HepG2 (cell line): ENCODE results near the gene URI1. TPM values are rescaled to one million over a fixed set of nuclear protein-coding genes. Genes with fewer than 3 reads are reported as not detected.

Source experiments
- ATAC-seq: fragments of 200-7000 bp; cut with Tn5 transposase; 3 replicates; pipeline ENCODE4 v1.9.1; 2020; ENCODE audit warnings: mild to moderate bottlenecking, moderate library complexity
- BruUV-seq: library from RNA; stranded (reverse); fragments of 400-500 nt; replicated peaks from 2 replicates; lab custom pipeline; 2021; lab: Mats Ljungman, UMichigan
- CTCF ChIA-PET: fragments of 300-600 bp; formaldehyde crosslinking; extraction: SDS; loops from one replicate; lab custom pipeline; 2021; ENCODE audit warnings: low total read pairs, inconsistent platforms, low intra/inter-chr PET ratio; lab: Yijun Ruan, JAX
- POLR2A ChIA-PET: fragments of 350-600 bp; sonication (Branson Sonifier 250); formaldehyde crosslinking; loops from one replicate; lab custom pipeline; 2020; ENCODE audit warnings: antibody characterized with exemption, inconsistent platforms; lab: Yijun Ruan, JAX
- DNase-seq: peaks from one replicate; pipeline ENCODE4 v3.0.0-alpha.2; 2015; ENCODE audit warnings: low spot score
- FAIRE-seq: peaks from 3 replicates; lab custom pipeline; 2011; peaks lifted over from hg19 to GRCh38; lab: Jason Lieb, UNC
- H2AFZ ChIP-seq: one replicate; pipeline ENCODE4 v1.6.1; 2011; ENCODE audit warnings: low read length, inconsistent platforms
- H3K27ac ChIP-seq: fragments of 300-600 bp; 3 replicates; pipeline ENCODE4 v1.8.0; 2011; ENCODE audit warnings: mixed run types, mild to moderate bottlenecking, mixed read lengths, low read length, inconsistent platforms; ENCODE audit not compliant: insufficient read depth; ENCODE audit errors: extremely low read length
- H3K27me3 ChIP-seq, 2 experiments: fragments of 200-600 bp in 1 of 2; 2 replicates in 1 of 2; 3 replicates in 1 of 2; pipeline versions ENCODE4 v1.6.0 to v1.8.0; 2011; ENCODE audit warnings: low read length in 2 of 2, mild to moderate bottlenecking in 2 of 2, moderate library complexity in 2 of 2, inconsistent platforms in 1 of 2; ENCODE audit not compliant: insufficient read depth in 2 of 2, control insufficient read depth in 1 of 2
- H3K36me3 ChIP-seq, 2 experiments: fragments of 200-600 bp in 1 of 2; replicated peaks in 1 of 2; 2 replicates in 1 of 2; 3 replicates in 1 of 2; pipeline versions ENCODE4 v1.5.1 to v1.8.0; 2011; ENCODE audit warnings: low read length in 2 of 2, inconsistent platforms in 1 of 2; ENCODE audit not compliant: insufficient read depth in 2 of 2, control insufficient read depth in 1 of 2
- H3K4me1 ChIP-seq: 2 replicates; pipeline ENCODE4 v1.5.1; 2012; ENCODE audit warnings: low read length, inconsistent platforms; ENCODE audit not compliant: insufficient read depth
- H3K4me2 ChIP-seq: 2 replicates; pipeline ENCODE4 v1.6.0; 2011; ENCODE audit warnings: low read depth, low read length, inconsistent platforms
- H3K4me3 ChIP-seq, 3 experiments: fragments of 200-600 bp in 1 of 3; sonication (generic), shearing (Covaris generic) in 1 of 3; replicated peaks in 1 of 3; 2 replicates each; pipeline ENCODE4 v1.5.1; 2011 to 2016; ENCODE audit warnings: low read length in 3 of 3, inconsistent platforms in 2 of 3, low read depth in 2 of 3, mild to moderate bottlenecking in 2 of 3, control low read depth in 1 of 3, mixed read lengths in 1 of 3; ENCODE audit not compliant: insufficient read depth in 1 of 3
- H3K79me2 ChIP-seq: one replicate; pipeline ENCODE4 v1.6.1; 2011; ENCODE audit warnings: low read length, inconsistent platforms; ENCODE audit not compliant: insufficient read depth
- H3K9ac ChIP-seq: 2 replicates; pipeline ENCODE4 v1.6.0; 2011; ENCODE audit warnings: mild to moderate bottlenecking, low read depth, low read length, inconsistent platforms; ENCODE audit not compliant: insufficient read depth
- H3K9me3 ChIP-seq: 2 replicates; pipeline ENCODE4 v1.5.1; 2012; ENCODE audit warnings: mild to moderate bottlenecking, low read length
- H4K20me1 ChIP-seq: 2 replicates; pipeline ENCODE4 v1.6.0; 2011; ENCODE audit warnings: inconsistent platforms, mild to moderate bottlenecking, low read length, moderate library complexity; ENCODE audit not compliant: insufficient read depth
- ARID2 ChIP-seq: sonication (generic); formaldehyde crosslinking; IDR thresholded peaks from 2 replicates; pipeline ENCODE4 v1.8.1; 2022; ENCODE audit warnings: mild to moderate bottlenecking, missing genetic modification reagents, borderline replicate concordance
- ARNTL ChIP-seq: sonication (generic); formaldehyde crosslinking; IDR thresholded peaks from 2 replicates; pipeline ENCODE4 v1.4.0; 2020; ENCODE audit warnings: mild to moderate bottlenecking, missing genetic modification reagents
- ASH2L ChIP-seq: fragments of 300-600, 200-600 bp; sonication (generic); IDR thresholded peaks from 2 replicates; pipeline ENCODE4 v1.7.0; 2017; ENCODE audit warnings: low read depth, mild to moderate bottlenecking, moderate library complexity, mixed read lengths, low read length; ENCODE audit not compliant: insufficient read length
- EHMT2 ChIP-seq: fragments of 200-600 bp; sonication (generic); IDR thresholded peaks from 2 replicates; pipeline ENCODE4 v1.7.0; 2017; ENCODE audit warnings: antibody characterized with exemption, low read depth, low read length, borderline replicate concordance
- ETV6 ChIP-seq: sonication (generic); formaldehyde crosslinking; conservative IDR thresholded peaks from 2 replicates; pipeline ENCODE4 v1.4.0; 2020; ENCODE audit warnings: missing genetic modification reagents
- GTF3A ChIP-seq: sonication (generic); formaldehyde crosslinking; conservative IDR thresholded peaks from 2 replicates; pipeline ENCODE4 v1.4.0; 2020; ENCODE audit warnings: mild to moderate bottlenecking, missing genetic modification reagents
- HNRNPH1 ChIP-seq: fragments of 200-400 bp; formaldehyde crosslinking; optimal IDR thresholded peaks from 2 replicates; pipeline ENCODE3; 2017; ENCODE audit warnings: mild to moderate bottlenecking, low read depth, low read length
- NFYC ChIP-seq: IDR thresholded peaks from 2 replicates; pipeline ENCODE4 v1.6.1; 2016; ENCODE audit warnings: missing genetic modification reagents, missing compliant biosample characterization
- TEAD2 ChIP-seq: sonication (generic); formaldehyde crosslinking; IDR thresholded peaks from 2 replicates; pipeline ENCODE4 v1.9.0; 2021; ENCODE audit warnings: missing genetic modification reagents
- XBP1 ChIP-seq: sonication (generic); formaldehyde crosslinking; IDR thresholded peaks from 2 replicates; pipeline ENCODE4 v1.5.0; 2020; ENCODE audit warnings: missing genetic modification reagents
- YEATS4 ChIP-seq: sonication (generic); formaldehyde crosslinking; IDR thresholded peaks from 2 replicates; pipeline ENCODE4 v1.4.0; 2020; ENCODE audit warnings: missing genetic modification reagents, borderline replicate concordance
- ZBTB42 ChIP-seq: sonication (generic); formaldehyde crosslinking; IDR thresholded peaks from 2 replicates; pipeline ENCODE4 v1.5.0; 2020; ENCODE audit warnings: mild to moderate bottlenecking, missing genetic modification reagents
- ZNF256 ChIP-seq: sonication (generic); formaldehyde crosslinking; conservative IDR thresholded peaks from 2 replicates; pipeline ENCODE4 v1.4.0; 2020; ENCODE audit warnings: missing genetic modification reagents
- ZNF263 ChIP-seq: sonication (generic); formaldehyde crosslinking; IDR thresholded peaks from 2 replicates; pipeline ENCODE4 v1.4.0; 2020; ENCODE audit warnings: missing genetic modification reagents
- ZNF496 ChIP-seq: sonication (generic); formaldehyde crosslinking; IDR thresholded peaks from 2 replicates; pipeline ENCODE4 v1.8.1; 2023; ENCODE audit warnings: mild to moderate bottlenecking, moderate library complexity, missing genetic modification reagents; ENCODE audit not compliant: insufficient replicate concordance
- ZNF678 ChIP-seq: sonication (generic); formaldehyde crosslinking; IDR thresholded peaks from 2 replicates; pipeline ENCODE4 v1.4.0; 2020; ENCODE audit warnings: mild to moderate bottlenecking, missing genetic modification reagents
- WGBS: methylation state at CpG from one replicate; pipeline ENCODE4 v1.1.6; 2017; ENCODE audit warnings: low lambda C conversion rate; 5-methylcytosine and 5-hydroxymethylcytosine counted together
- in situ Hi-C: cut with HindIII; loops from 2 replicates; pipeline ENCODE4 v1.10.0; 2017; ENCODE audit warnings: low pct_unique_long_range_greater_than_20kb; ENCODE audit not compliant: extremely low pct_ligation_motif_present
- intact Hi-C: fragments of 100-400 bp; cut with micrococcal nuclease; formaldehyde crosslinking; loops from one replicate; pipeline ENCODE4 v1.10.0; 2022; ENCODE audit not compliant: unreplicated experiment
- polyA plus RNA-seq, 8 experiments: library from polyadenylated mRNA; depleted of rRNA in 3 of 8; stranded (reverse) in 7 of 8; unstranded in 1 of 8; fragments of >200 nt; fragmentation: Illumina TruSeq in 4 of 8; extraction: Trizol in 4 of 8; gene quantifications; 2 replicates each; pipeline versions ENCODE4 v1.2.1 to v1.2.3, GENCODE V29; 2011 to 2016; ENCODE audit warnings: low read depth in 4 of 8, missing spikeins in 1 of 8, mixed read lengths in 1 of 8; ENCODE audit not compliant: insufficient read depth in 1 of 8
- total RNA-seq, 5 experiments: library from RNA; depleted of rRNA; stranded (reverse); fragments of >200 nt; fragmentation: Illumina TruSeq; extraction: Trizol; gene quantifications; 2 replicates each; pipeline ENCODE4 v1.2.3, GENCODE V29; 2016; ENCODE audit warnings: low read depth in 1 of 5
- TF ChIP-seq, protein P1 (sequence below): IDR thresholded peaks from 2 replicates; pipeline ENCODE4 v1.6.1; 2016; ENCODE audit warnings: low read depth, missing genetic modification reagents, missing compliant biosample characterization
- TF ChIP-seq, protein P2 (sequence below): sonication (generic); formaldehyde crosslinking; IDR thresholded peaks from 2 replicates; pipeline ENCODE4 v1.4.0; 2020; ENCODE audit warnings: missing genetic modification reagents
- TF ChIP-seq, protein P3 (sequence below): sonication (generic); formaldehyde crosslinking; IDR thresholded peaks from 2 replicates; pipeline ENCODE4 v1.4.0; 2020; ENCODE audit warnings: mild to moderate bottlenecking, missing genetic modification reagents

Gene URI1
- total and polyA plus RNA-seq, 2 of the 13 experiments (the other 11 are each of a cell fraction or from before 2014, with no cell fraction given) = 43.6 to 67.9 TPM

DNA sequence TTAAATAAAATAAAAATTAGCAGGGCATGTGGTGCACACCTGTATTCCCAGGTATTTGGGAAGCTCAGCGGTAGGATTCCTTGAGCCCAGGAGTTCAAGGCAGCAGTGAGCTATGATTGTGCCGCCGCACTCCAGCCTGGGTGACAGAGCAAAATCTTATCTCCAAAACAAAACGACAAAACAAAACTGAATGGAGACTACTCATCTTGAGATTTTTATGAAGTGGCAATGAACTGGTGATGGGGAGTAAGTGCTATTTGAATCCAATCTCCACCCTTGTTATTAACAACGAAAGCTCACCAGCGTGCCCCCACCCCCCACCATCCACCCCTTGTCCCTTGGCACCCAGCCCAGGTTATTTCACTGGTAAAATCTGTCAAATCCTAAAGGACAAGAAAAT lies 45.2 kb upstream of the URI1 start:
- no peaks in the 10 kb centered on the region for H3K4me1 ChIP-seq
- no peak for ATAC-seq
- BruUV-seq = no TSS peak
- no peaks in the 10 kb centered on the region for H3K36me3 ChIP-seq
- no peak for DNase-seq
- no peak overlapping the region for H3K4me2 ChIP-seq
- ChIA-PET POLR2A (no interaction called here), CTCF (no interaction called here)
- H2AFZ ChIP-seq = no peak overlapping the region
- no peak overlapping the region for H3K27ac ChIP-seq
- no peaks in the 10 kb centered on the region; a peak in 1 of 5 replicates for H3K27me3 ChIP-seq
- no peak overlapping the region for H3K4me3 ChIP-seq
- FAIRE-seq = no peak
- H3K9ac ChIP-seq = no peak overlapping the region
- TF ChIP-seq NFYC (CRISPR knock-in tag) = no peak
- no peak for TF ChIP-seq ZNF256
- no peak for TF ChIP-seq ETV6 (CRISPR knock-in tag)
- TF ChIP-seq YEATS4 (CRISPR knock-in tag) = no peak
- no peak for TF ChIP-seq ARID2 (CRISPR knock-in tag)
- TF ChIP-seq ZNF678 (CRISPR knock-in tag) = no peak
- TF ChIP-seq ZNF496 (CRISPR knock-in tag) = no peak
- TF ChIP-seq HNRNPH1 = no peak
- TF ChIP-seq, protein P1, sequence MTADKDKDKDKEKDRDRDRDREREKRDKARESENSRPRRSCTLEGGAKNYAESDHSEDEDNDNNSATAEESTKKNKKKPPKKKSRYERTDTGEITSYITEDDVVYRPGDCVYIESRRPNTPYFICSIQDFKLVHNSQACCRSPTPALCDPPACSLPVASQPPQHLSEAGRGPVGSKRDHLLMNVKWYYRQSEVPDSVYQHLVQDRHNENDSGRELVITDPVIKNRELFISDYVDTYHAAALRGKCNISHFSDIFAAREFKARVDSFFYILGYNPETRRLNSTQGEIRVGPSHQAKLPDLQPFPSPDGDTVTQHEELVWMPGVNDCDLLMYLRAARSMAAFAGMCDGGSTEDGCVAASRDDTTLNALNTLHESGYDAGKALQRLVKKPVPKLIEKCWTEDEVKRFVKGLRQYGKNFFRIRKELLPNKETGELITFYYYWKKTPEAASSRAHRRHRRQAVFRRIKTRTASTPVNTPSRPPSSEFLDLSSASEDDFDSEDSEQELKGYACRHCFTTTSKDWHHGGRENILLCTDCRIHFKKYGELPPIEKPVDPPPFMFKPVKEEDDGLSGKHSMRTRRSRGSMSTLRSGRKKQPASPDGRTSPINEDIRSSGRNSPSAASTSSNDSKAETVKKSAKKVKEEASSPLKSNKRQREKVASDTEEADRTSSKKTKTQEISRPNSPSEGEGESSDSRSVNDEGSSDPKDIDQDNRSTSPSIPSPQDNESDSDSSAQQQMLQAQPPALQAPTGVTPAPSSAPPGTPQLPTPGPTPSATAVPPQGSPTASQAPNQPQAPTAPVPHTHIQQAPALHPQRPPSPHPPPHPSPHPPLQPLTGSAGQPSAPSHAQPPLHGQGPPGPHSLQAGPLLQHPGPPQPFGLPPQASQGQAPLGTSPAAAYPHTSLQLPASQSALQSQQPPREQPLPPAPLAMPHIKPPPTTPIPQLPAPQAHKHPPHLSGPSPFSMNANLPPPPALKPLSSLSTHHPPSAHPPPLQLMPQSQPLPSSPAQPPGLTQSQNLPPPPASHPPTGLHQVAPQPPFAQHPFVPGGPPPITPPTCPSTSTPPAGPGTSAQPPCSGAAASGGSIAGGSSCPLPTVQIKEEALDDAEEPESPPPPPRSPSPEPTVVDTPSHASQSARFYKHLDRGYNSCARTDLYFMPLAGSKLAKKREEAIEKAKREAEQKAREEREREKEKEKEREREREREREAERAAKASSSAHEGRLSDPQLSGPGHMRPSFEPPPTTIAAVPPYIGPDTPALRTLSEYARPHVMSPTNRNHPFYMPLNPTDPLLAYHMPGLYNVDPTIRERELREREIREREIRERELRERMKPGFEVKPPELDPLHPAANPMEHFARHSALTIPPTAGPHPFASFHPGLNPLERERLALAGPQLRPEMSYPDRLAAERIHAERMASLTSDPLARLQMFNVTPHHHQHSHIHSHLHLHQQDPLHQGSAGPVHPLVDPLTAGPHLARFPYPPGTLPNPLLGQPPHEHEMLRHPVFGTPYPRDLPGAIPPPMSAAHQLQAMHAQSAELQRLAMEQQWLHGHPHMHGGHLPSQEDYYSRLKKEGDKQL (CRISPR knock-in tag) = no peak
- no peak for TF ChIP-seq EHMT2
- TF ChIP-seq TEAD2 (CRISPR knock-in tag) = no peak
- TF ChIP-seq, protein P2, sequence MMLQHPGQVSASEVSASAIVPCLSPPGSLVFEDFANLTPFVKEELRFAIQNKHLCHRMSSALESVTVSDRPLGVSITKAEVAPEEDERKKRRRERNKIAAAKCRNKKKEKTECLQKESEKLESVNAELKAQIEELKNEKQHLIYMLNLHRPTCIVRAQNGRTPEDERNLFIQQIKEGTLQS (CRISPR knock-in tag) = no peak
- no peak for TF ChIP-seq ZBTB42 (CRISPR knock-in tag)
- no peak for TF ChIP-seq ARNTL
- no peak for TF ChIP-seq XBP1 (CRISPR knock-in tag)
- TF ChIP-seq, protein P3, sequence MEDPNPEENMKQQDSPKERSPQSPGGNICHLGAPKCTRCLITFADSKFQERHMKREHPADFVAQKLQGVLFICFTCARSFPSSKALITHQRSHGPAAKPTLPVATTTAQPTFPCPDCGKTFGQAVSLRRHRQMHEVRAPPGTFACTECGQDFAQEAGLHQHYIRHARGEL = no peak
- no peak for TF ChIP-seq ASH2L
- TF ChIP-seq GTF3A (CRISPR knock-in tag) = no peak
- no peak for TF ChIP-seq ZNF263 (CRISPR knock-in tag)
- intact Hi-C loops = no loop called here
- no peaks in the 10 kb centered on the region for H3K9me3 ChIP-seq
- in situ Hi-C loops = no loop called here
- whole genome bisulfite sequencing = 26% methylated on average over 5 of the region's 6 CpGs
- H4K20me1 ChIP-seq = no peaks in the 10 kb centered on the region
- H3K79me2 ChIP-seq = no peaks in the 10 kb centered on the region
